Neural progenitor cell (in vitro differentiated cells): Measurements from ENCODE around the gene ASB13.

Experiments used
- EZH2 ChIP-seq: fragments of 200-600 bp; sonication (generic); IDR thresholded peaks from 2 replicates; pipeline ENCODE4 v1.6.1; 2017; ENCODE audit warnings: antibody characterized with exemption, mild to moderate bottlenecking, moderate library complexity
- EZH2phosphoT487 ChIP-seq: fragments of 200-600 bp; sonication (generic); IDR thresholded peaks from 2 replicates; pipeline ENCODE4 v1.6.1; 2017; ENCODE audit warnings: antibody characterized with exemption
- TF ChIP-seq, protein P1 (sequence below): fragments of 200-600 bp; sonication (generic); IDR thresholded peaks from 2 replicates; pipeline ENCODE4 v1.5.1; 2017; ENCODE audit warnings: antibody characterized with exemption, mild to moderate bottlenecking

DNA sequence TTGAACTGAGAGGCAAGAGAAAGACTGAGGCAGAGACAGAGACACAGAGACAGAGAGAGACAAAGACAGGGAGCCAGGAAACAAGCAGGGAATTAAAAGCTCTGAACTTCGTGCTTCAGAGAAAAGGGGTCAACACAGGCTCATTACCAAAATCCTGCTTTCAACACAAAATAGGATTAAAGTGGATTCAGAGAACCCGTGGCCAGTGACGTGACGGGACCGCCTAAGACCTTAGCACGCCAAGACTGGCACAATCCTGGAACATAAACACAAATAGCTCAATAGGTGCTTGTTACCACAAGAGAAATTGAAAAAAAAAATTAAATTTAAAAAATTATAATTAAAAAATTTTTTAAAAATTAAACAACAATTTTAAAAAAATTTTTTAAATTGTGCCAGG, 21.5 kb downstream of the ASB13 start:
- no peak for TF ChIP-seq EZH2
- TF ChIP-seq, protein P1, sequence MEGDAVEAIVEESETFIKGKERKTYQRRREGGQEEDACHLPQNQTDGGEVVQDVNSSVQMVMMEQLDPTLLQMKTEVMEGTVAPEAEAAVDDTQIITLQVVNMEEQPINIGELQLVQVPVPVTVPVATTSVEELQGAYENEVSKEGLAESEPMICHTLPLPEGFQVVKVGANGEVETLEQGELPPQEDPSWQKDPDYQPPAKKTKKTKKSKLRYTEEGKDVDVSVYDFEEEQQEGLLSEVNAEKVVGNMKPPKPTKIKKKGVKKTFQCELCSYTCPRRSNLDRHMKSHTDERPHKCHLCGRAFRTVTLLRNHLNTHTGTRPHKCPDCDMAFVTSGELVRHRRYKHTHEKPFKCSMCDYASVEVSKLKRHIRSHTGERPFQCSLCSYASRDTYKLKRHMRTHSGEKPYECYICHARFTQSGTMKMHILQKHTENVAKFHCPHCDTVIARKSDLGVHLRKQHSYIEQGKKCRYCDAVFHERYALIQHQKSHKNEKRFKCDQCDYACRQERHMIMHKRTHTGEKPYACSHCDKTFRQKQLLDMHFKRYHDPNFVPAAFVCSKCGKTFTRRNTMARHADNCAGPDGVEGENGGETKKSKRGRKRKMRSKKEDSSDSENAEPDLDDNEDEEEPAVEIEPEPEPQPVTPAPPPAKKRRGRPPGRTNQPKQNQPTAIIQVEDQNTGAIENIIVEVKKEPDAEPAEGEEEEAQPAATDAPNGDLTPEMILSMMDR = no peak
- no peak for TF ChIP-seq EZH2phosphoT487
